Stimulated activated CD4-positive, alpha-beta T cell treated with anti-CD3 and anti-CD28 coated beads, Interleukin-4, amount 100 ng/mL, for 1 hour (primary cell): Measurements from ENCODE around the gene TCP11.

ENCODE experiments used
- DNase-seq: peaks from one replicate; pipeline ENCODE4 v3.0.0-alpha.2; 2020

Gene TCP11

GRCh38 chr6:35090734-35091133 is 50.4 kb downstream of the TCP11 start:
- DNase-seq: no peak

GRCh38 chr6:35089935-35090505 is 51.1 kb downstream of the TCP11 start:
- no peak for DNase-seq

- no peak for DNase-seq
Observed at GRCh38 chr6:35089216-35089934, 51.8 kb downstream of the TCP11 start.

GRCh38 chr6:35088281-35089215 is 52.6 kb downstream of the TCP11 start:
- no peak for DNase-seq

- no peak for DNase-seq
Observed at GRCh38 chr6:35087361-35088280, 53.5 kb downstream of the TCP11 start.

- no peak for DNase-seq
Observed at GRCh38 chr6:35086636-35087360, 54.3 kb downstream of the TCP11 start.

- DNase-seq: no peak
Observed at GRCh38 chr6:35086282-35086632, 54.9 kb downstream of the TCP11 start.

GRCh38 chr6:35085359-35086281 is 55.5 kb downstream of the TCP11 start:
- DNase-seq: no peak

GRCh38 chr6:35084511-35085203 is 56.5 kb downstream of the TCP11 start:
- DNase-seq: no peak

GRCh38 chr6:35084041-35084491 is 57.1 kb downstream of the TCP11 start:
- DNase-seq: no peak

- no peak for DNase-seq
Observed at GRCh38 chr6:35083507-35083906, 57.6 kb downstream of the TCP11 start.

- no peak for DNase-seq
Observed at GRCh38 chr6:35082733-35083403, 58.3 kb downstream of the TCP11 start.

GRCh38 chr6:35082046-35082732 is 59.0 kb downstream of the TCP11 start:
- no peak for DNase-seq

- no peak for DNase-seq
Observed at GRCh38 chr6:35081426-35081851, 59.7 kb downstream of the TCP11 start.

- DNase-seq: no peak
Observed at GRCh38 chr6:35080821-35081425, 60.2 kb downstream of the TCP11 start.

GRCh38 chr6:35080016-35080680 is 61.0 kb downstream of the TCP11 start:
- DNase-seq: no peak

GRCh38 chr6:35079311-35080000 is 61.7 kb downstream of the TCP11 start:
- DNase-seq: no peak
